SK-N-SH treated with all-trans-retinoic acid at 6 μM for 48 hours (cell line): ENCODE measurements around the gene OBSL1.

Experiments
- ATAC-seq: fragments of 200-7000 bp; cut with Tn5 transposase; 3 replicates; pipeline ENCODE4 v1.9.1; 2020; ENCODE audit warnings: mild to moderate bottlenecking, moderate library complexity
- ARNTL ChIP-seq: fragments of 450-650 bp; formaldehyde crosslinking; IDR thresholded peaks from 2 replicates; pipeline ENCODE4 v1.5.0; 2020; ENCODE audit warnings: low read depth, mild to moderate bottlenecking, moderate library complexity, borderline replicate concordance
- BACH2 ChIP-seq: fragments of 250-450 bp; sonication (Bioruptor Pico); IDR thresholded peaks from 2 replicates; pipeline ENCODE4 v1.9.0; 2021; ENCODE audit warnings: mild to moderate bottlenecking, borderline replicate concordance
- CSDC2 ChIP-seq: fragments of 250-450 bp; sonication (Bioruptor Pico); IDR thresholded peaks from 2 replicates; pipeline ENCODE4 v1.5.0; 2020; ENCODE audit warnings: mild to moderate bottlenecking, moderate library complexity
- CSRNP3 ChIP-seq: fragments of 250-450 bp; sonication (Bioruptor Pico); IDR thresholded peaks from 2 replicates; pipeline ENCODE4 v1.5.1; 2021; ENCODE audit warnings: mild to moderate bottlenecking, moderate library complexity
- ESRRG ChIP-seq: fragments of 250-450 bp; sonication (Bioruptor Pico); IDR thresholded peaks from 2 replicates; pipeline ENCODE4 v1.6.1; 2021; ENCODE audit warnings: mild to moderate bottlenecking
- GLIS3 ChIP-seq: fragments of 250-450 bp; sonication (Bioruptor Pico); IDR thresholded peaks from 2 replicates; pipeline ENCODE4 v1.5.0; 2020; ENCODE audit warnings: mild to moderate bottlenecking, moderate library complexity
- ISL1 ChIP-seq: fragments of 250-450 bp; sonication (Bioruptor Pico); IDR thresholded peaks from 2 replicates; pipeline ENCODE4 v2.1.2; 2022; ENCODE audit warnings: mild to moderate bottlenecking, moderate library complexity
- OSR1 ChIP-seq: fragments of 250-450 bp; sonication (Bioruptor Pico); IDR thresholded peaks from 2 replicates; pipeline ENCODE4 v1.8.0; 2022; ENCODE audit warnings: moderate library complexity, mild to moderate bottlenecking, inconsistent platforms
- PATZ1 ChIP-seq: fragments of 250-450 bp; sonication (Bioruptor Pico); IDR thresholded peaks from 2 replicates; pipeline ENCODE4 v1.8.0; 2020; ENCODE audit warnings: mild to moderate bottlenecking, moderate library complexity, borderline replicate concordance
- POU6F1 ChIP-seq: fragments of 250-450 bp; sonication (Bioruptor Pico); IDR thresholded peaks from 2 replicates; pipeline ENCODE4 v1.8.0; 2021; ENCODE audit warnings: low read depth, mild to moderate bottlenecking, moderate library complexity, borderline replicate concordance
- PPARA ChIP-seq: fragments of 250-450 bp; sonication (Bioruptor Pico); IDR thresholded peaks from 2 replicates; pipeline ENCODE4 v1.5.0; 2020; ENCODE audit warnings: mild to moderate bottlenecking, borderline replicate concordance
- RARB ChIP-seq: fragments of 250-450 bp; sonication (Bioruptor Pico); IDR thresholded peaks from 2 replicates; pipeline ENCODE4 v1.8.0; 2021; ENCODE audit warnings: mild to moderate bottlenecking, moderate library complexity
- SNAI2 ChIP-seq: fragments of 250-450 bp; sonication (Bioruptor Pico); IDR thresholded peaks from 2 replicates; pipeline ENCODE4 v1.5.0; 2020; ENCODE audit warnings: mild to moderate bottlenecking, moderate library complexity
- TCF4 ChIP-seq: fragments of 250-450 bp; sonication (Bioruptor Pico); IDR thresholded peaks from 2 replicates; pipeline ENCODE4 v1.8.0; 2021; ENCODE audit warnings: mild to moderate bottlenecking, moderate library complexity, borderline replicate concordance
- TOX ChIP-seq: fragments of 250-450 bp; sonication (Bioruptor Pico); IDR thresholded peaks from 2 replicates; pipeline ENCODE4 v1.8.0; 2021; ENCODE audit warnings: mild to moderate bottlenecking, moderate library complexity, borderline replicate concordance
- TSHZ2 ChIP-seq: fragments of 250-450 bp; sonication (Bioruptor Pico); IDR thresholded peaks from 2 replicates; pipeline ENCODE4 v1.5.0; 2020; ENCODE audit warnings: mild to moderate bottlenecking, moderate library complexity
- ZC3H10 ChIP-seq: fragments of 250-450 bp; sonication (Bioruptor Pico); IDR thresholded peaks from 2 replicates; pipeline ENCODE4 v1.5.1; 2021; ENCODE audit warnings: mild to moderate bottlenecking, moderate library complexity
- ZFP3 ChIP-seq: fragments of 250-450 bp; sonication (Bioruptor Pico); IDR thresholded peaks from 2 replicates; pipeline ENCODE4 v1.5.0; 2020; ENCODE audit warnings: mild to moderate bottlenecking, moderate library complexity
- ZFP30 ChIP-seq: fragments of 450-650 bp; formaldehyde crosslinking; IDR thresholded peaks from 2 replicates; pipeline ENCODE4 v1.5.0; 2022; ENCODE audit warnings: mild to moderate bottlenecking, moderate library complexity
- ZNF565 ChIP-seq: fragments of 450-650 bp; formaldehyde crosslinking; conservative IDR thresholded peaks from 2 replicates; pipeline ENCODE4 v1.5.0; 2020; ENCODE audit warnings: low read depth, mild to moderate bottlenecking, moderate library complexity
- ZNF70 ChIP-seq: fragments of 450-650 bp; formaldehyde crosslinking; IDR thresholded peaks from 2 replicates; pipeline ENCODE4 v1.5.0; 2020; ENCODE audit warnings: mild to moderate bottlenecking, moderate library complexity
- ZNF8 ChIP-seq: fragments of 450-650 bp; formaldehyde crosslinking; IDR thresholded peaks from 2 replicates; pipeline ENCODE4 v1.5.0; 2020; ENCODE audit warnings: mild to moderate bottlenecking, moderate library complexity

Gene OBSL1

GRCh38 chr2:219581346-219581745 lies 10.0 kb upstream of the OBSL1 start:
- no peak for ATAC-seq
- TF ChIP-seq ARNTL (CRISPR knock-in tag): no peak
- no peak for TF ChIP-seq ZFP30 (CRISPR knock-in tag)
- TF ChIP-seq ZNF70: no peak
- TF ChIP-seq GLIS3: no peak
- no peak for TF ChIP-seq PPARA
- TF ChIP-seq POU6F1 (CRISPR knock-in tag): no peak
- no peak for TF ChIP-seq BACH2 (CRISPR knock-in tag)
- TF ChIP-seq ISL1 (CRISPR knock-in tag): no peak
- TF ChIP-seq TOX: no peak
- TF ChIP-seq PATZ1 (CRISPR knock-in tag): no peak
- TF ChIP-seq RARB (CRISPR knock-in tag): no peak
- no peak for TF ChIP-seq ZNF8 (CRISPR knock-in tag)
- no peak for TF ChIP-seq TCF4
- TF ChIP-seq ZC3H10 (CRISPR knock-in tag): no peak
- no peak for TF ChIP-seq CSRNP3 (CRISPR knock-in tag)
- no peak for TF ChIP-seq CSDC2 (CRISPR knock-in tag)
- no peak for TF ChIP-seq ZNF565 (CRISPR knock-in tag)
- TF ChIP-seq OSR1: no peak
- TF ChIP-seq ZFP3 (CRISPR knock-in tag): no peak
- no peak for TF ChIP-seq TSHZ2 (CRISPR knock-in tag)

- no peak for ATAC-seq
Observed at GRCh38 chr2:219578811-219579613, 7.7 kb upstream of the OBSL1 start.

More at GRCh38 chr2:219578811-219579613, 7.7 kb upstream of the OBSL1 start:
- TF ChIP-seq CSRNP3 (CRISPR knock-in tag): no peak
- no peak for TF ChIP-seq ZNF565 (CRISPR knock-in tag)
- no peak for TF ChIP-seq ZFP3 (CRISPR knock-in tag)
- no peak for TF ChIP-seq ZNF70
- TF ChIP-seq ESRRG (CRISPR knock-in tag): no peak
- no peak for TF ChIP-seq BACH2 (CRISPR knock-in tag)
- TF ChIP-seq TSHZ2 (CRISPR knock-in tag): no peak
- TF ChIP-seq SNAI2 (CRISPR knock-in tag): no peak
- no peak for TF ChIP-seq PATZ1 (CRISPR knock-in tag)
- TF ChIP-seq TOX: no peak
- no peak for TF ChIP-seq OSR1
- TF ChIP-seq RARB (CRISPR knock-in tag): no peak
- no peak for TF ChIP-seq ISL1 (CRISPR knock-in tag)
- TF ChIP-seq TCF4: no peak
- TF ChIP-seq, all 23 proteins: peak for 0
